Body of pancreas (tissue), 4 donors: ENCODE measurements around the gene FAM193B. TPM values are rescaled to one million over a fixed set of nuclear protein-coding genes. Genes with fewer than 3 reads are reported as not detected.

Source experiments
- ATAC-seq: fragments of 150-250 bp; one replicate; pipeline ENCODE4 v1.9.1; 2016
- DNase-seq, 4 donors: peaks; one replicate each; pipeline ENCODE4 v3.0.0-alpha.2; 2019
- H3K27ac ChIP-seq, 4 donors: fragments of 200-600 bp; sonication (generic); 1 replicate in 3 of 4; 2 replicates in 1 of 4; pipeline versions ENCODE4 v1.5.1 to v1.6.1; 2016 to 2019; ENCODE audit warnings: mild to moderate bottlenecking in 1 of 4, mixed read lengths in 1 of 4, moderate library complexity in 1 of 4
- H3K27me3 ChIP-seq, 2 donors: fragments of 200-600 bp; sonication (generic); one replicate each; pipeline ENCODE4 v1.6.0; 2016; ENCODE audit warnings: mild to moderate bottlenecking in 1 of 2
- H3K36me3 ChIP-seq, 2 donors: fragments of 200-600 bp; sonication (generic); replicated peaks in 1 of 2; 2 replicates each; pipeline ENCODE4 v1.5.1; 2016; ENCODE audit warnings: low read depth in 2 of 2; ENCODE audit not compliant: insufficient read depth in 1 of 2
- H3K4me1 ChIP-seq: fragments of 200-600 bp; sonication (generic); one replicate; pipeline ENCODE4 v1.6.0; 2016
- H3K4me3 ChIP-seq, 2 donors: fragments of 200-600 bp; sonication (generic); 1 replicate in 1 of 2; 2 replicates in 1 of 2; pipeline ENCODE4 v1.5.1; 2016 to 2019
- H3K9me3 ChIP-seq, 3 donors: fragments of 200-600 bp; sonication (generic); 1 replicate in 2 of 3; 2 replicates in 1 of 3; pipeline ENCODE4 v1.5.1; 2016
- CTCF ChIP-seq, 7 experiments: fragments of 450-650 bp in 4 of 7; fragments of 200-600 bp in 3 of 7; sonication (generic) in 3 of 7; IDR thresholded peaks; one replicate each; pipeline ENCODE4 v1.5.1; 2016 to 2019; ENCODE audit warnings: antibody characterized with exemption in 7 of 7
- POLR2A ChIP-seq, 3 donors: fragments of 450-650 bp; IDR thresholded peaks; one replicate each; pipeline ENCODE4 v1.6.1; 2016; ENCODE audit warnings: antibody characterized with exemption in 3 of 3, mild to moderate bottlenecking in 2 of 3
- WGBS, 2 donors: methylation state at CpG; one replicate each; pipeline ENCODE4 v1.1.5; 2017; 5-methylcytosine and 5-hydroxymethylcytosine counted together
- intact Hi-C: fragments of 100-400 bp; cut with DNase I; formaldehyde crosslinking; loops from one replicate; pipeline ENCODE4 v1.15.1; 2023
- total RNA-seq, 2 donors: library from RNA; depleted of rRNA; stranded (reverse); fragments of >200 nt; gene quantifications; one replicate each; pipeline ENCODE4 v1.1.0, GENCODE V29; 2016

The FAM193B gene
- total RNA-seq, 2 donors from 2014 or later: 79.9 to 133 TPM

- Histone ChIP-seq H3K4me1 (no peaks in the 10 kb centered on the region), H3K27ac (no peak overlapping the region), H3K4me3 (no peak overlapping the region), H3K9me3 (no peaks in the 10 kb centered on the region), H3K36me3 (peaks cover 0 to 26% of the 10 kb centered on the region in 2 donors), H3K27me3 (no peaks in the 10 kb centered on the region)
- WGBS, 2 donors: 83 to 90% methylated on average over 2 to 4 of the region's 4 CpGs
- intact Hi-C loops: no loop called here
- TF ChIP-seq CTCF (IDR thresholded peaks at IDR 0.05): no peak
- no peak for TF ChIP-seq POLR2A (IDR thresholded peaks at IDR 0.05)
- DNase-seq (no peak), ATAC-seq (no peak)
Measured at GRCh38 chr5:177526191-177526590, 28.2 kb downstream of the FAM193B start.

- H3K36me3 ChIP-seq: peaks cover 0 to 26% of the 10 kb centered on the region in 2 donors
- H3K9me3 ChIP-seq: no peaks in the 10 kb centered on the region
- H3K27ac ChIP-seq: no peak overlapping the region
- ATAC-seq (no peak), DNase-seq (no peak)
- 90 to 99% methylated on average over 8 to 10 of the region's 10 CpGs for WGBS, 2 donors
- intact Hi-C loops: no loop called here
- no peak overlapping the region for H3K4me3 ChIP-seq
- no peaks in the 10 kb centered on the region for H3K27me3 ChIP-seq
- no peaks in the 10 kb centered on the region for H3K4me1 ChIP-seq
- TF ChIP-seq CTCF (IDR thresholded peaks at IDR 0.05) (no peak), POLR2A (IDR thresholded peaks at IDR 0.05) (no peak)
Measured at GRCh38 chr5:177524941-177525655, 29.3 kb downstream of the FAM193B start.

- H3K4me1 ChIP-seq: no peaks in the 10 kb centered on the region
- no peaks in the 10 kb centered on the region for H3K9me3 ChIP-seq
- no peak overlapping the region for H3K4me3 ChIP-seq
- peaks cover 0 to 22% of the 10 kb centered on the region in 2 donors for H3K36me3 ChIP-seq
- no peak overlapping the region for H3K27ac ChIP-seq
- TF ChIP-seq POLR2A (IDR thresholded peaks at IDR 0.05): no peak
- 90 to 100% methylated on average over 1 to 12 of the region's 12 CpGs for WGBS, 2 donors
- DNase-seq: no peak
- no peaks in the 10 kb centered on the region for H3K27me3 ChIP-seq
- intact Hi-C loops: no loop called here
- ATAC-seq: no peak
Measured at GRCh38 chr5:177524539-177524900, 29.8 kb downstream of the FAM193B start.

GRCh38 chr5:177523711-177524538 is 30.4 kb downstream of the FAM193B start:
- WGBS, 2 donors: 90 to 95% methylated on average over 8 to 19 of the region's 19 CpGs
- DNase-seq: no peak

More at GRCh38 chr5:177523711-177524538, 30.4 kb downstream of the FAM193B start:
- Histone ChIP-seq H3K36me3 (peaks cover 0 to 22% of the 10 kb centered on the region in 2 donors), H3K27ac (no peak overlapping the region), H3K4me1 (peaks cover 5% of the 10 kb centered on the region), H3K4me3 (no peak overlapping the region), H3K27me3 (no peaks in the 10 kb centered on the region), H3K9me3 (no peaks in the 10 kb centered on the region)
- TF ChIP-seq CTCF (IDR thresholded peaks at IDR 0.05) (no peak), POLR2A (IDR thresholded peaks at IDR 0.05) (no peak)
- intact Hi-C loops: no loop called here
- no peak for ATAC-seq
